ENCODE measurements around the gene ARHGEF7. TPM values are rescaled to one million over a fixed set of nuclear protein-coding genes. Genes with fewer than 3 reads are reported as not detected.
A peak's percentile ranks its signal among the peaks of the same experiment; 100 is the strongest.

The ARHGEF7 gene
- total RNA-seq, 1 donor from 2014 or later: 227 TPM

DNA sequence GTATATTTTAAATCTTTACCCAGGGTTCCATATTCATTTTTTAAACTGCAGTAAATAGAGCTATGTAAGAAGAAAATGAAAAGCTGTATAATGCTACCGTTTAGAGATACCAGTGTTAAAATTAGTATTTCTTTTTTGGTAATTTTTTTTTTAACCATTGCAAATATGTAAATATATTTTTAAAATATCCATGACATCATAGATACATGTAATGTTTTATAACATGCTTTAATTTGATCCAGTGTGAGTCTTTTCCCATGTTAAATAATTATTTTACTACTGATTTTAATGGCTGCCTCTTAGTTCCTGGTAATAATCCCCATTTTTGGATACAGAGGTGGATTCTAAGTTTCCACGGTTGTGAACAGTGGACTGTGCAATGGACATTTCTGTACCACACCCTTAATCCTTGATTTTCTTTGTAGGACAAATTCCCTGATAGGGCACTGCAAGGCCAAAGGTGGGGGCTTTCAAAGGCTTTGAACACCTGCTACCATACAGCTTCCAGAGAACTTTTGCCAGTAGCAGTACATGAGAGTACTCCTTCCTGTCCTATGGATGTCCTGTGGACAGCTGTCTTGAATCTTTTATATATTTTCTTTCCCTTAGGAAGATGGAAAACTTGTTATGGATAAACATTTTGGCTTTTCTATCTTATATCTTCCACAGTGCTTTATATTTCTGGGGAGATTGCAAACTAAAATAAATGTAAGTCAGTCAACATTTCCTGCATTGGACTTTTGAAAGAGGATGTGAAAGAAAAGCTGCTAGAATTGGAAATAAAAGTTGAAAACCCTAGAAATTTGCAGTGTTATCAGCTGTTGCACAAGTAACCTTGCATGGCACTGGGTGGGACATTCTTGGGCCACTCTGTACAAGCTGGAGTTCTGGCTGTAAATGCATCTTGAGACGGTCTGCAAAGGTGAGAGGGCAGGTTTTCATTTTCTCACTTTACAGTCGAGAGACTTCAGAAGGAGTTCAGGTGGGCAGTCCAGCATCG, 46.8 kb downstream of the ARHGEF7 start:
- Mint-ChIP-seq H3K4me1 (ENCODE audit: low read depth, unreplicated experiment) (peaks cover 47% of the 10 kb centered on the region), H3K27me3 (ENCODE audit: unreplicated experiment) (peaks cover 3% of the 10 kb centered on the region), H3K4me3 (ENCODE audit: unreplicated experiment) (no peak overlapping the region), H3K27ac (ENCODE audit: unreplicated experiment) (no peak overlapping the region), H3K36me3 (ENCODE audit: unreplicated experiment) (no peaks in the 10 kb centered on the region), H3K9me3 (ENCODE audit: unreplicated experiment) (peaks cover 3% of the 10 kb centered on the region)
- TF ChIP-seq, protein P1, sequence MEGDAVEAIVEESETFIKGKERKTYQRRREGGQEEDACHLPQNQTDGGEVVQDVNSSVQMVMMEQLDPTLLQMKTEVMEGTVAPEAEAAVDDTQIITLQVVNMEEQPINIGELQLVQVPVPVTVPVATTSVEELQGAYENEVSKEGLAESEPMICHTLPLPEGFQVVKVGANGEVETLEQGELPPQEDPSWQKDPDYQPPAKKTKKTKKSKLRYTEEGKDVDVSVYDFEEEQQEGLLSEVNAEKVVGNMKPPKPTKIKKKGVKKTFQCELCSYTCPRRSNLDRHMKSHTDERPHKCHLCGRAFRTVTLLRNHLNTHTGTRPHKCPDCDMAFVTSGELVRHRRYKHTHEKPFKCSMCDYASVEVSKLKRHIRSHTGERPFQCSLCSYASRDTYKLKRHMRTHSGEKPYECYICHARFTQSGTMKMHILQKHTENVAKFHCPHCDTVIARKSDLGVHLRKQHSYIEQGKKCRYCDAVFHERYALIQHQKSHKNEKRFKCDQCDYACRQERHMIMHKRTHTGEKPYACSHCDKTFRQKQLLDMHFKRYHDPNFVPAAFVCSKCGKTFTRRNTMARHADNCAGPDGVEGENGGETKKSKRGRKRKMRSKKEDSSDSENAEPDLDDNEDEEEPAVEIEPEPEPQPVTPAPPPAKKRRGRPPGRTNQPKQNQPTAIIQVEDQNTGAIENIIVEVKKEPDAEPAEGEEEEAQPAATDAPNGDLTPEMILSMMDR (IDR thresholded peaks at IDR 0.05; ENCODE audit: partially characterized antibody, unreplicated experiment): no peak
- DNase-seq: no peak

DNA sequence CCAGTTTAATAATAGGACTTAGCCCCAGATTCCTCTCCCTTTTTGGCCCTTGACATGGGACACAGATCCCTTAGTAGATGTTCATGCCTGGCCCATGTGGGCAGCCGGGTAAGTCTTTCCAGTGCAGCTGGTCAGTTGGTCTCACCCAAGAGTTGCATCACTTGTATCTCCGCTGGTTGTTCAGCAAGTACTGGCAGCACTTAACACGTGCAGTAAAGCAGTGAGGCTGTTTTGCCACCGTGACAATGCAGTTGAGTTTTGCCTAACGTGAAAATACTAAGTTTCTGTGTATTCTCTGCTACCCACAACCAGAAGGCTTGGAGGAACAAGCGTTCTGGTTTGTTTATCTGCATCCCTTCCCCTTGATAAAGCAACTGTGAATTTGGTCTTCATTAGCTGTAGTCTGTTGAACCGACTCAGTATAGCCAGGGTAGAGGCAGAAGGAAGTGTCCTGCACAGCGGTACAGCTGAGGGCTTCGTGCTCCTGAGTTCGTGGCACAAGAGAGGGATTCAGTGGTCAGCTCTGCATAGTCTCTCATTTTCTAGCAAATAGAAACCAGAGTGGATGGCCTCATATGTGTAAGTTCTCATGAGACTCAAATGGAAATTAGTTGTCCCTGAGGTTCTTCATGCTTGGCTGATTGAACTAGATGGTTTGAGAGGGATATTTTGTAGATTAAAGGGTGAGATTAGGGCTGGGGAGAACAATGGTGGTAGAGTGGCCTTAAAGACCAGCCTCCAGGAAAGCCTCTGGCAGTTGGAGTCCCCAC, 50.3 kb downstream of the ARHGEF7 start:
- H3K27me3 Mint-ChIP-seq (ENCODE audit: unreplicated experiment): peaks cover 10% of the 10 kb centered on the region
- peak overlapping the region; percentile 95 for H3K27ac Mint-ChIP-seq (ENCODE audit: unreplicated experiment)
- no peak for DNase-seq
- peaks cover 6% of the 10 kb centered on the region for H3K36me3 Mint-ChIP-seq (ENCODE audit: unreplicated experiment)
- H3K4me1 Mint-ChIP-seq (ENCODE audit: low read depth, unreplicated experiment): peaks cover 71% of the 10 kb centered on the region
- peaks cover 18% of the 10 kb centered on the region for H3K9me3 Mint-ChIP-seq (ENCODE audit: unreplicated experiment)
- TF ChIP-seq, protein P1 (IDR thresholded peaks at IDR 0.05; ENCODE audit: partially characterized antibody, unreplicated experiment): no peak
- peak overlapping the region; percentile 39 for H3K4me3 Mint-ChIP-seq (ENCODE audit: unreplicated experiment)

GRCh38 chr13:111166882-111167675, 52.0 kb downstream of the ARHGEF7 start:
- Mint-ChIP-seq H3K36me3 (ENCODE audit: unreplicated experiment) (peaks cover 6% of the 10 kb centered on the region), H3K4me1 (ENCODE audit: low read depth, unreplicated experiment) (peaks cover 77% of the 10 kb centered on the region), H3K27ac (ENCODE audit: unreplicated experiment) (peak overlapping the region; percentile 95), H3K4me3 (ENCODE audit: unreplicated experiment) (peak overlapping the region; percentile 35), H3K27me3 (ENCODE audit: unreplicated experiment) (peaks cover 10% of the 10 kb centered on the region), H3K9me3 (ENCODE audit: unreplicated experiment) (peaks cover 18% of the 10 kb centered on the region)
- DNase-seq: no peak
- TF ChIP-seq, protein P1 (IDR thresholded peaks at IDR 0.05; ENCODE audit: partially characterized antibody, unreplicated experiment): no peak

GRCh38 chr13:111168107-111168506, 53.0 kb downstream of the ARHGEF7 start:
- peak overlapping the region; percentile 26 for H3K4me3 Mint-ChIP-seq (ENCODE audit: unreplicated experiment)
- peak overlapping the region; percentile 95 for H3K27ac Mint-ChIP-seq (ENCODE audit: unreplicated experiment)
- H3K36me3 Mint-ChIP-seq (ENCODE audit: unreplicated experiment): peaks cover 6% of the 10 kb centered on the region
- H3K9me3 Mint-ChIP-seq (ENCODE audit: unreplicated experiment): peaks cover 22% of the 10 kb centered on the region
- DNase-seq: peak; percentile 78
- H3K4me1 Mint-ChIP-seq (ENCODE audit: low read depth, unreplicated experiment): peaks cover 81% of the 10 kb centered on the region
- H3K27me3 Mint-ChIP-seq (ENCODE audit: unreplicated experiment): peaks cover 13% of the 10 kb centered on the region
- TF ChIP-seq, protein P1 (IDR thresholded peaks at IDR 0.05; ENCODE audit: partially characterized antibody, unreplicated experiment): no peak
